Measurements from ENCODE around the gene ACTR5. TPM values are rescaled to one million over a fixed set of nuclear protein-coding genes. Genes with fewer than 3 reads are reported as not detected.
"Not testable (repeated sequence)": the region's sequence is repeated elsewhere in the genome, so short reads cannot be mapped to it uniquely, and the experiment has no call there.

Gene ACTR5
- total RNA-seq, 4 donors from 2014 or later: 5.8 to 9.8 (median 8.6) TPM

GRCh38 chr20:38810926-38811630 lies 62.8 kb downstream of the ACTR5 start:
- TF ChIP-seq POLR2A (IDR thresholded peaks at IDR 0.05; ENCODE audit: low read depth): no peak
- TF ChIP-seq EP300 (IDR thresholded peaks at IDR 0.05): no peak
- no peak for TF ChIP-seq POLR2AphosphoS5 (IDR thresholded peaks at IDR 0.05)
- no peak for TF ChIP-seq CTCF (IDR thresholded peaks at IDR 0.05)
- DNase-seq (ENCODE audit: extremely low spot score): no peak
- Histone ChIP-seq H3K4me3 (no peak overlapping the region), H3K27me3 (peaks cover 0 to 50% (median 12%) of the 10 kb centered on the region in 4 donors), H3K4me1 (peaks cover 17 to 27% (median 18%) of the 10 kb centered on the region in 4 donors), H3K9me3 (no peaks in the 10 kb centered on the region), H3K27ac (replicated peaks in 1 of 4) (no peak overlapping the region), H3K36me3 (no peaks in the 10 kb centered on the region)
- intact Hi-C loops (cut with DNase I): no loop called here
- 43% methylated on average over 1 of the region's 4 CpGs for WGBS

- Histone ChIP-seq H3K9me3 (no peaks in the 10 kb centered on the region), H3K27me3 (peaks cover 0 to 43% (median 5%) of the 10 kb centered on the region in 4 donors), H3K4me1 (peaks cover 10 to 20% (median 11%) of the 10 kb centered on the region in 4 donors), H3K27ac (replicated peaks in 1 of 4) (no peak overlapping the region), H3K36me3 (no peaks in the 10 kb centered on the region), H3K4me3 (no peak overlapping the region)
- WGBS: 65% methylated on average over 4 of the region's 4 CpGs
- DNase-seq (ENCODE audit: extremely low spot score): no peak
- TF ChIP-seq POLR2AphosphoS5 (IDR thresholded peaks at IDR 0.05) (no peak), CTCF (IDR thresholded peaks at IDR 0.05) (no peak), POLR2A (IDR thresholded peaks at IDR 0.05; ENCODE audit: low read depth) (no peak), EP300 (IDR thresholded peaks at IDR 0.05) (no peak)
- intact Hi-C loops (cut with DNase I): no loop called here
Measured at GRCh38 chr20:38811769-38812168, 63.5 kb downstream of the ACTR5 start.

GRCh38 chr20:38812182-38812581 lies 63.9 kb downstream of the ACTR5 start:
- DNase-seq (ENCODE audit: extremely low spot score): no peak
- intact Hi-C loops (cut with DNase I): no loop called here
- no peaks in the 10 kb centered on the region for H3K9me3 ChIP-seq

GRCh38 chr20:38812709-38813573 lies 64.7 kb downstream of the ACTR5 start:
- H3K9me3 ChIP-seq: no peaks in the 10 kb centered on the region
- H3K27me3 ChIP-seq: peaks cover 0 to 33% (median 0%) of the 10 kb centered on the region in 4 donors
- 78% methylated on average over 3 of the region's 4 CpGs for WGBS
- H3K36me3 ChIP-seq: no peaks in the 10 kb centered on the region
- DNase-seq (ENCODE audit: extremely low spot score): no peak
- TF ChIP-seq EP300 (IDR thresholded peaks at IDR 0.05) (no peak), CTCF (IDR thresholded peaks at IDR 0.05) (no peak), POLR2AphosphoS5 (IDR thresholded peaks at IDR 0.05) (no peak), POLR2A (IDR thresholded peaks at IDR 0.05; ENCODE audit: low read depth) (no peak)
- H3K4me3 ChIP-seq: no peak overlapping the region
- intact Hi-C loops (cut with DNase I): no loop called here
- H3K4me1 ChIP-seq: peaks cover 0 to 19% (median 6%) of the 10 kb centered on the region in 4 donors
- peak overlapping the region in 1 of 4 donors; percentile 5 for H3K27ac ChIP-seq (replicated peaks in 1 of 4)

More at GRCh38 chr20:38812182-38812581, 63.9 kb downstream of the ACTR5 start:
- Histone ChIP-seq H3K4me1 (peaks cover 6 to 19% (median 7%) of the 10 kb centered on the region in 4 donors), H3K27ac (replicated peaks in 1 of 4) (no peak overlapping the region), H3K27me3 (peaks cover 0 to 39% (median 2%) of the 10 kb centered on the region in 4 donors), H3K36me3 (no peaks in the 10 kb centered on the region), H3K4me3 (no peak overlapping the region)
- peak in 1 of 2 donors; percentile 13 for TF ChIP-seq POLR2AphosphoS5 (IDR thresholded peaks at IDR 0.05)
- TF ChIP-seq CTCF (IDR thresholded peaks at IDR 0.05): no peak
- TF ChIP-seq EP300 (IDR thresholded peaks at IDR 0.05): no peak
- TF ChIP-seq POLR2A (IDR thresholded peaks at IDR 0.05; ENCODE audit: low read depth): no peak
- 43% methylated on average over 5 of the region's 5 CpGs for WGBS

- H3K4me3 ChIP-seq; H3K27ac ChIP-seq (replicated peaks in 1 of 4); H3K9me3 ChIP-seq; DNase-seq (ENCODE audit: extremely low spot score); H3K36me3 ChIP-seq; intact Hi-C loops (cut with DNase I): not testable (repeated sequence)
- Histone ChIP-seq H3K27me3 (peaks cover 0 to 32% (median 0%) of the 10 kb centered on the region in 4 donors), H3K4me1 (peaks cover 0 to 19% (median 6%) of the 10 kb centered on the region in 4 donors)
- 93% methylated on average over 6 of the region's 6 CpGs for WGBS
Measured at GRCh38 chr20:38813574-38813962, 65.3 kb downstream of the ACTR5 start.

Data from esophagus muscularis mucosa (tissue), 4 donors.